Psoas muscle (tissue), 8 donors: ENCODE data around the gene DMAP1. TPM values are rescaled to one million over a fixed set of nuclear protein-coding genes. Genes with fewer than 3 reads are reported as not detected.

Experiments
- ATAC-seq, 4 donors: fragments of 200-7000 bp; cut with Tn5 transposase; one replicate each; pipeline ENCODE4 v1.9.1; 2020; ENCODE audit warnings: moderate library complexity in 3 of 4, mild to moderate bottlenecking in 2 of 4
- DNase-seq, 2 donors: peaks; one replicate each; pipeline ENCODE4 v3.0.0-alpha.2; 2020
- H3K27ac ChIP-seq: fragments of 200-600 bp; one replicate; pipeline ENCODE4 v1.8.0; 2022
- H3K27me3 ChIP-seq, 3 donors: fragments of 200-600 bp in 1 of 3; one replicate each; pipeline versions ENCODE4 v1.6.1 to v1.8.0; 2013 to 2022; ENCODE audit warnings: low read length in 2 of 3, mild to moderate bottlenecking in 2 of 3, moderate library complexity in 1 of 3; ENCODE audit not compliant: insufficient read depth in 3 of 3
- H3K36me3 ChIP-seq, 2 donors: fragments of 200-600 bp in 1 of 2; one replicate each; pipeline versions ENCODE4 v1.6.1 to v1.8.0; 2013 to 2022; ENCODE audit warnings: low read depth in 1 of 2, mild to moderate bottlenecking in 1 of 2, moderate library complexity in 1 of 2; ENCODE audit not compliant: insufficient read depth in 1 of 2
- H3K4me1 ChIP-seq: fragments of 200-600 bp; one replicate; pipeline ENCODE4 v1.8.0; 2022
- H3K4me3 ChIP-seq: fragments of 200-600 bp; one replicate; pipeline ENCODE4 v1.8.0; 2022; ENCODE audit warnings: mild to moderate bottlenecking
- H3K9me3 ChIP-seq: fragments of 200-600 bp; one replicate; pipeline ENCODE4 v1.8.0; 2022
- CTCF ChIP-seq: fragments of 200-600 bp; IDR thresholded peaks from one replicate; pipeline ENCODE4 v1.8.0; 2022; ENCODE audit warnings: antibody characterized with exemption
- WGBS, 3 donors: extraction: QIAGEN DNeasy Blood & Tissue Kit; methylation state at CpG; one replicate each; pipeline versions ENCODE4 v1.1.6 to v1.1.7; 2013; 5-methylcytosine and 5-hydroxymethylcytosine counted together
- intact Hi-C, 2 donors: fragments of 100-400 bp; cut with DNase I; formaldehyde crosslinking; loops; one replicate each; pipeline versions ENCODE4 v1.11.0 to v1.14.2; 2022
- polyA plus RNA-seq, 3 donors: library from polyadenylated mRNA; stranded (reverse); fragments of 200-250 nt; gene quantifications; one replicate each; pipeline ENCODE4 v1.2.3, GENCODE V29; 2013
- total RNA-seq, 4 donors: library from RNA; stranded (reverse); fragmentation: NEBNext Ultra II Directional in 2 of 4; extraction: Animal tissue kit (Norgen Biotek cat#: 25700) in 2 of 4; gene quantifications; one replicate each; pipeline versions ENCODE4 v1.2.1 to v1.2.4, GENCODE V29; 2021 to 2023
- donor health status: healthy with polysubstance abuse.
- donor health status: DM: no; HTN: no; CAD: no; lungs with moderate emphysema.
- donor health status: Bipolar disorder and iron deficiency.
- donor health status: healthy.
- donor health status: DM: yes; HTN: yes; CAD: no.
- donor health status: DM: no; HTN: no; CAD: no.
- donor health status: DM: no; HTN: no; CAD: no.
- donor health status: DM: yes; HTN: yes; CAD: no.

The DMAP1 gene
- total and polyA plus RNA-seq, 7 donors: 18.3 to 30.5 (median 22.2) TPM

- DNase-seq: no peak
- intact Hi-C loops: loop anchor here in 1 of 2 donors (2.0 to 10.0 kb wide), 2 partner anchors 99 to 285 kb away; no protein-coding TSS in a partner anchor
- no peak for ATAC-seq
- Histone ChIP-seq H3K27ac (no peak overlapping the region), H3K4me1 (no peaks in the 10 kb centered on the region), H3K4me3 (no peak overlapping the region), H3K9me3 (no peaks in the 10 kb centered on the region), H3K27me3 (no peaks in the 10 kb centered on the region), H3K36me3 (peaks cover 0 to 63% of the 10 kb centered on the region in 2 donors)
- 77 to 79% (median 79%) methylated on average over 31 of the region's 31 CpGs for WGBS, 3 donors
- TF ChIP-seq CTCF: no peak
These were observed 6.9 kb downstream of the DMAP1 start for GRCh38 chr1:44220001-44220751.

- Histone ChIP-seq H3K27me3 (no peaks in the 10 kb centered on the region), H3K4me1 (no peaks in the 10 kb centered on the region), H3K4me3 (no peak overlapping the region), H3K9me3 (no peaks in the 10 kb centered on the region), H3K27ac (no peak overlapping the region), H3K36me3 (peaks cover 0 to 57% of the 10 kb centered on the region in 2 donors)
- intact Hi-C loops: loop anchor here in 1 of 2 donors (2.0 to 10.0 kb wide), 2 partner anchors 98 to 284 kb away; no protein-coding TSS in a partner anchor
- DNase-seq (no peak), ATAC-seq (no peak)
- WGBS, 3 donors: 84 to 85% (median 85%) methylated on average over 10 of the region's 10 CpGs
- no peak for TF ChIP-seq CTCF
These were observed 7.5 kb downstream of the DMAP1 start for GRCh38 chr1:44220755-44221154.

GRCh38 chr1:44221769-44222168 is 8.5 kb downstream of the DMAP1 start:
- TF ChIP-seq CTCF: no peak
- no peaks in the 10 kb centered on the region for H3K9me3 ChIP-seq
- no peaks in the 10 kb centered on the region for H3K27me3 ChIP-seq
- DNase-seq (no peak), ATAC-seq (no peak)
- intact Hi-C loops: loop anchor here in 1 of 2 donors (2.0 to 10.0 kb wide), 2 partner anchors 97 to 283 kb away; no protein-coding TSS in a partner anchor
- no peak overlapping the region for H3K4me3 ChIP-seq
- peaks cover 0 to 47% of the 10 kb centered on the region in 2 donors for H3K36me3 ChIP-seq
- H3K27ac ChIP-seq: no peak overlapping the region
- WGBS, 3 donors: 82 to 85% (median 83%) methylated on average over 23 of the region's 23 CpGs
- no peaks in the 10 kb centered on the region for H3K4me1 ChIP-seq

GRCh38 chr1:44222397-44223186 is 9.3 kb downstream of the DMAP1 start:
- no peak for TF ChIP-seq CTCF
- Histone ChIP-seq H3K9me3 (no peaks in the 10 kb centered on the region), H3K27ac (no peak overlapping the region), H3K4me1 (no peaks in the 10 kb centered on the region), H3K4me3 (no peak overlapping the region), H3K36me3 (peaks cover 0 to 39% of the 10 kb centered on the region in 2 donors), H3K27me3 (no peaks in the 10 kb centered on the region)
- 77 to 91% (median 82%) methylated on average over 5 of the region's 5 CpGs for WGBS, 3 donors
- DNase-seq (no peak), ATAC-seq (no peak)
- intact Hi-C loops: loop anchor here in 1 of 2 donors (10.0 kb wide), 1 partner anchor 282 kb away; no protein-coding TSS in a partner anchor
